BLaER1 treated with 17β-estradiol and CSF1 and Interleukin-3, amounts not matched to agents 10 nM and 100 nM (cell line): ENCODE results near the gene NTM.
A peak's percentile ranks its signal among the peaks of the same experiment; 100 is the strongest.

Source experiments
- H3K27ac ChIP-seq, 11 experiments: shearing (Covaris generic); formaldehyde crosslinking; 2 replicates each; pipeline ENCODE4 v1.8.1; 2022
- H3K27me3 ChIP-seq, 11 experiments: shearing (Covaris generic); formaldehyde crosslinking; 2 replicates each; pipeline ENCODE4 v1.8.1; 2022
- H3K36me3 ChIP-seq, 11 experiments: shearing (Covaris generic); formaldehyde crosslinking; 2 replicates each; pipeline ENCODE4 v1.8.1; 2022
- H3K4me1 ChIP-seq, 10 experiments: shearing (Covaris generic); formaldehyde crosslinking; 2 replicates each; pipeline ENCODE4 v1.8.1; 2022
- H3K4me2 ChIP-seq, 11 experiments: shearing (Covaris generic); formaldehyde crosslinking; 2 replicates each; pipeline ENCODE4 v1.8.1; 2022
- H3K4me3 ChIP-seq, 10 experiments: shearing (Covaris generic); formaldehyde crosslinking; 2 replicates each; pipeline ENCODE4 v1.8.1; 2022
- H3K9ac ChIP-seq, 11 experiments: shearing (Covaris generic); formaldehyde crosslinking; 2 replicates each; pipeline ENCODE4 v1.8.1; 2022
- H3K9me3 ChIP-seq, 11 experiments: shearing (Covaris generic); formaldehyde crosslinking; replicated peaks in 1 of 11; 2 replicates each; pipeline ENCODE4 v1.8.1; 2022
- H4K20me1 ChIP-seq, 11 experiments: shearing (Covaris generic); formaldehyde crosslinking; 2 replicates each; pipeline ENCODE4 v1.8.1; 2022
- Cebpa-rat ChIP-seq, 11 experiments: shearing (Covaris generic); IDR thresholded peaks; 2 replicates each; pipeline ENCODE4 v1.8.1; 2022

NTM gene

GRCh38 chr11:131683666-131684065 lies 313.3 kb downstream of the NTM start:
- H4K20me1 ChIP-seq, result peaks cover 0 to 13% (median 0%) of the 10 kb centered on the region in 11 experiments; a peak in 6 of 22 replicates
- peaks cover 0 to 7% (median 0%) of the 10 kb centered on the region in 10 experiments; a peak in 4 of 20 replicates for H3K4me1 ChIP-seq
- TF ChIP-seq Cebpa-rat (IDR thresholded peaks at IDR 0.05), result no peak
- H3K36me3 ChIP-seq, result no peaks in the 10 kb centered on the region
- H3K9me3 ChIP-seq, result no peaks in the 10 kb centered on the region
- H3K4me2 ChIP-seq, result no peak overlapping the region
- peaks cover 6 to 49% (median 25%) of the 10 kb centered on the region in 11 experiments; a peak in 21 of 22 replicates for H3K27me3 ChIP-seq
- no peak overlapping the region for H3K27ac ChIP-seq
- no peak overlapping the region for H3K4me3 ChIP-seq
- H3K9ac ChIP-seq, result no peak overlapping the region

GRCh38 chr11:131684111-131685060 lies 314.0 kb downstream of the NTM start:
- no peak overlapping the region for H3K27ac ChIP-seq
- H3K4me1 ChIP-seq, result peaks cover 0 to 7% (median 0%) of the 10 kb centered on the region in 10 experiments; a peak in 4 of 20 replicates
- no peak overlapping the region for H3K4me2 ChIP-seq
- no peak overlapping the region for H3K4me3 ChIP-seq
- no peaks in the 10 kb centered on the region for H3K36me3 ChIP-seq
- TF ChIP-seq Cebpa-rat (IDR thresholded peaks at IDR 0.05), result no peak
- H3K27me3 ChIP-seq, result peaks cover 13 to 56% (median 32%) of the 10 kb centered on the region in 11 experiments
- no peaks in the 10 kb centered on the region for H3K9me3 ChIP-seq
- H3K9ac ChIP-seq, result no peak overlapping the region
- peaks cover 0 to 21% (median 5%) of the 10 kb centered on the region in 11 experiments; a peak in 6 of 22 replicates for H4K20me1 ChIP-seq

GRCh38 chr11:131685206-131685605 lies 314.8 kb downstream of the NTM start:
- Histone ChIP-seq H3K36me3 (no peaks in the 10 kb centered on the region), H4K20me1 (peaks cover 0 to 26% (median 7%) of the 10 kb centered on the region in 11 experiments; a peak in 6 of 22 replicates), H3K9ac (no peak overlapping the region), H3K9me3 (no peaks in the 10 kb centered on the region), H3K4me3 (no peak overlapping the region), H3K27me3 (peaks cover 18 to 65% (median 40%) of the 10 kb centered on the region in 11 experiments), H3K4me2 (no peak overlapping the region), H3K27ac (no peak overlapping the region), H3K4me1 (peaks cover under 1 to 12% (median 3%) of the 10 kb centered on the region in 10 experiments; a peak in 17 of 20 replicates)
- TF ChIP-seq Cebpa-rat (IDR thresholded peaks at IDR 0.05), result no peak

- Histone ChIP-seq H3K9ac (no peak overlapping the region), H3K9me3 (no peaks in the 10 kb centered on the region), H3K27ac (no peak overlapping the region), H3K36me3 (no peaks in the 10 kb centered on the region), H3K4me3 (no peak overlapping the region), H3K4me2 (no peak overlapping the region), H4K20me1 (peaks cover 0 to 33% (median 7%) of the 10 kb centered on the region in 11 experiments; a peak in 8 of 22 replicates), H3K4me1 (peaks cover 5 to 19% (median 10%) of the 10 kb centered on the region in 10 experiments; a peak in 17 of 20 replicates), H3K27me3 (peaks cover 19 to 68% (median 43%) of the 10 kb centered on the region in 11 experiments)
- no peak for TF ChIP-seq Cebpa-rat (IDR thresholded peaks at IDR 0.05)
These were observed 315.5 kb downstream of the NTM start for GRCh38 chr11:131685906-131686305.

- Histone ChIP-seq H3K9me3 (0 out of 22 replicates have a peak, but pooled peaks cover 0 to 6% (median 0%) of the 10 kb centered on the region in 11 experiments), H3K4me1 (peaks cover 5 to 23% (median 12%) of the 10 kb centered on the region in 10 experiments; a peak in 17 of 20 replicates), H4K20me1 (peaks cover 0 to 40% (median 7%) of the 10 kb centered on the region in 11 experiments; a peak in 8 of 22 replicates), H3K4me3 (no peak overlapping the region), H3K27ac (no peak overlapping the region), H3K36me3 (no peaks in the 10 kb centered on the region), H3K9ac (no peak overlapping the region), H3K27me3 (peaks cover 28 to 77% (median 52%) of the 10 kb centered on the region in 11 experiments), H3K4me2 (no peak overlapping the region)
- TF ChIP-seq Cebpa-rat (IDR thresholded peaks at IDR 0.05), result no peak
These were observed 316.4 kb downstream of the NTM start for GRCh38 chr11:131686836-131687235.

- no peak overlapping the region for H3K4me3 ChIP-seq
- 0 out of 22 replicates have a peak, but pooled peaks cover 0 to 6% (median 0%) of the 10 kb centered on the region in 11 experiments for H3K9me3 ChIP-seq
- H3K4me2 ChIP-seq, result peak overlapping the region in 8 of 11 experiments; percentile 14 to 67 (median 46); a peak in 11 of 22 replicates
- H3K9ac ChIP-seq, result no peak overlapping the region
- no peak for TF ChIP-seq Cebpa-rat (IDR thresholded peaks at IDR 0.05)
- H3K36me3 ChIP-seq, result no peaks in the 10 kb centered on the region
- H4K20me1 ChIP-seq, result peaks cover 0 to 40% (median 7%) of the 10 kb centered on the region in 11 experiments; a peak in 9 of 22 replicates
- no peak overlapping the region for H3K27ac ChIP-seq
- H3K4me1 ChIP-seq, result peaks cover 5 to 23% (median 12%) of the 10 kb centered on the region in 10 experiments; a peak in 17 of 20 replicates
- peaks cover 35 to 83% (median 59%) of the 10 kb centered on the region in 11 experiments for H3K27me3 ChIP-seq
These were observed 317.1 kb downstream of the NTM start for GRCh38 chr11:131687291-131688047.

- H3K27ac ChIP-seq, result no peak overlapping the region
- H4K20me1 ChIP-seq, result peaks cover 0 to 37% (median 7%) of the 10 kb centered on the region in 11 experiments; a peak in 9 of 22 replicates
- H3K27me3 ChIP-seq, result peaks cover 42 to 86% (median 66%) of the 10 kb centered on the region in 11 experiments
- H3K4me1 ChIP-seq, result peaks cover 5 to 23% (median 12%) of the 10 kb centered on the region in 10 experiments; a peak in 17 of 20 replicates
- no peak overlapping the region for H3K4me3 ChIP-seq
- H3K9ac ChIP-seq, result peak overlapping the region in 1 of 11 experiments; percentile 6; a peak in 1 of 22 replicates
- H3K4me2 ChIP-seq, result peak overlapping the region; percentile 14 to 67 (median 45); a peak in 17 of 22 replicates
- H3K9me3 ChIP-seq, result 0 out of 22 replicates have a peak, but pooled peaks cover 0 to 6% (median 0%) of the 10 kb centered on the region in 11 experiments
- no peak for TF ChIP-seq Cebpa-rat (IDR thresholded peaks at IDR 0.05)
- H3K36me3 ChIP-seq, result no peaks in the 10 kb centered on the region
These were observed 317.8 kb downstream of the NTM start for GRCh38 chr11:131688048-131688693.
